Stomach (tissue), 4 donors: ENCODE data around the gene DNAH17.

ENCODE experiments used
- CTCF ChIP-seq, 7 experiments: fragments of 450-650 bp in 4 of 7; fragments of 200-600 bp in 3 of 7; sonication (generic) in 3 of 7; IDR thresholded peaks; one replicate each; pipeline ENCODE4 v1.5.1; 2016 to 2019; ENCODE audit warnings: antibody characterized with exemption in 7 of 7, control low read depth in 2 of 7, mild to moderate bottlenecking in 1 of 7
- POLR2A ChIP-seq, 4 donors: fragments of 450-650 bp; IDR thresholded peaks; one replicate each; pipeline ENCODE4 v1.6.1; 2016; ENCODE audit warnings: antibody characterized with exemption in 4 of 4, control low read depth in 2 of 4, mild to moderate bottlenecking in 1 of 4, moderate library complexity in 1 of 4

- TF ChIP-seq POLR2A (IDR thresholded peaks at IDR 0.05) (no peak), CTCF (IDR thresholded peaks at IDR 0.05) (no peak)
Measured at GRCh38 chr17:78492116-78492799, 84.9 kb downstream of the DNAH17 start.
